Colon (tissue), 2 donors: ENCODE results near the gene VSNL1.
A peak's percentile ranks its signal among the peaks of the same experiment; 100 is the strongest.

Experiments used
- FAIRE-seq: peaks from 2 replicates; lab custom pipeline; 2012; peaks lifted over from hg19 to GRCh38; lab: Jason Lieb, UNC
- donor health status: control.
- donor health status: control.

Gene VSNL1

GRCh38 chr2:17540093-17540812, at the start of gene VSNL1:
TSS of gene VSNL1 (plus strand) at chr2:17540696. CDS start at chr2:17592075, 51,379 bp downstream.
- FAIRE-seq = no peak

- FAIRE-seq = no peak
Measured at GRCh38 chr2:17495590-17495989, 44.9 kb upstream of the VSNL1 start.

GRCh38 chr2:17497718-17498117, 42.8 kb upstream of the VSNL1 start:
- no peak for FAIRE-seq

GRCh38 chr2:17506736-17507616, 33.5 kb upstream of the VSNL1 start:
- no peak for FAIRE-seq

GRCh38 chr2:17515652-17516051, 24.8 kb upstream of the VSNL1 start:
- FAIRE-seq = no peak

- FAIRE-seq = no peak
Measured at GRCh38 chr2:17517481-17518211, 22.9 kb upstream of the VSNL1 start.

GRCh38 chr2:17518212-17519154, 22.0 kb upstream of the VSNL1 start, which contains the start of gene RAD51AP2:
TSS of gene RAD51AP2 (minus strand) at chr2:17518440. CDS start at chr2:17518415, 25 bp downstream.
- FAIRE-seq = no peak

GRCh38 chr2:17519486-17519885, 21.0 kb upstream of the VSNL1 start:
- FAIRE-seq = no peak

GRCh38 chr2:17520761-17521160, 19.7 kb upstream of the VSNL1 start:
- FAIRE-seq = no peak

GRCh38 chr2:17521621-17522020, 18.9 kb upstream of the VSNL1 start:
- peak; percentile 70 for FAIRE-seq

GRCh38 chr2:17522303-17522702, 18.2 kb upstream of the VSNL1 start:
- FAIRE-seq = no peak

- no peak for FAIRE-seq
Measured at GRCh38 chr2:17529771-17530170, 10.7 kb upstream of the VSNL1 start.

GRCh38 chr2:17533546-17533945, 7.0 kb upstream of the VSNL1 start:
- no peak for FAIRE-seq

GRCh38 chr2:17536416-17536815, 4.1 kb upstream of the VSNL1 start:
- no peak for FAIRE-seq

- FAIRE-seq = no peak
Measured at GRCh38 chr2:17538022-17538843, 2.3 kb upstream of the VSNL1 start.

GRCh38 chr2:17538844-17539554, 1.5 kb upstream of the VSNL1 start:
- no peak for FAIRE-seq

GRCh38 chr2:17539611-17540092, 844 bp upstream of the VSNL1 start:
- FAIRE-seq = no peak

- no peak for FAIRE-seq
Measured at GRCh38 chr2:17540813-17541530, 476 bp downstream of the VSNL1 start.

GRCh38 chr2:17541531-17541950, 1.0 kb downstream of the VSNL1 start:
- FAIRE-seq = no peak
